Measurements from ENCODE around the gene GALNTL6.

GRCh38 chr4:171962110-171962509 lies 148.9 kb downstream of the GALNTL6 start:
- TF ChIP-seq CTCF (conservative IDR thresholded peaks at IDR 0.05) = no peak
- TF ChIP-seq EZH2 (IDR thresholded peaks at IDR 0.05; ENCODE audit: low read depth) = no peak
